IMR-90 (cell line): ENCODE measurements around the gene FLCN. TPM values are rescaled to one million over a fixed set of nuclear protein-coding genes. Genes with fewer than 3 reads are reported as not detected.

ENCODE experiments used
- ATAC-seq: fragments of 200-7000 bp; cut with Tn5 transposase; 2 replicates; pipeline ENCODE4 v1.9.1; 2020; ENCODE audit warnings: low read depth, mild to moderate bottlenecking, moderate library complexity
- BruUV-seq: library from RNA; stranded (reverse); fragments of 400-500 nt; replicated peaks from 2 replicates; lab custom pipeline; 2021; lab: Mats Ljungman, UMichigan
- CTCF ChIA-PET: fragments of 300-600 bp; formaldehyde crosslinking; extraction: SDS; loops from one replicate; lab custom pipeline; 2021; ENCODE audit warnings: antibody characterized with exemption; lab: Yijun Ruan, JAX
- POLR2A ChIA-PET: fragments of 300-600 bp; sonication (Branson Sonifier 250); formaldehyde crosslinking; loops from one replicate; lab custom pipeline; 2022; ENCODE audit warnings: antibody characterized with exemption; ENCODE audit not compliant: unreplicated experiment; lab: Charles Lee
- DNase-seq: peaks from one replicate; pipeline ENCODE4 v3.0.0; 2013
- H2AFZ ChIP-seq: replicated peaks from 2 replicates; pipeline ENCODE3; 2013; ENCODE audit warnings: low read length, mild to moderate bottlenecking; ENCODE audit not compliant: poor library complexity
- H2AK5ac ChIP-seq: 2 replicates; pipeline ENCODE4 v1.6.1; 2013; ENCODE audit warnings: low read depth, low read length, inconsistent platforms
- H2AK9ac ChIP-seq: replicated peaks from 2 replicates; pipeline ENCODE3; 2013; ENCODE audit warnings: mild to moderate bottlenecking, low read depth, low read length, moderate library complexity; ENCODE audit not compliant: poor library complexity
- H2BK120ac ChIP-seq: 2 replicates; pipeline ENCODE4 v1.6.1; 2013; ENCODE audit warnings: low read depth, low read length, inconsistent platforms
- H2BK15ac ChIP-seq: 3 replicates; pipeline ENCODE4 v1.6.1; 2013; ENCODE audit warnings: low read depth, low read length, inconsistent platforms
- H2BK20ac ChIP-seq: 2 replicates; pipeline ENCODE4 v1.6.1; 2013; ENCODE audit warnings: low read depth, mild to moderate bottlenecking, inconsistent platforms, low read length, moderate library complexity
- H2BK5ac ChIP-seq: 2 replicates; pipeline ENCODE4 v1.6.1; 2013; ENCODE audit warnings: mild to moderate bottlenecking, low read depth, low read length, inconsistent platforms; ENCODE audit not compliant: poor library complexity, severe bottlenecking
- H3K14ac ChIP-seq: replicated peaks from 2 replicates; pipeline ENCODE4 v1.6.1; 2013; ENCODE audit warnings: low read depth, low read length, inconsistent platforms
- H3K18ac ChIP-seq: 2 replicates; pipeline ENCODE4 v1.6.1; 2013; ENCODE audit warnings: low read depth, low read length, control low read depth
- H3K23ac ChIP-seq: 2 replicates; pipeline ENCODE4 v1.6.1; 2013; ENCODE audit warnings: low read depth, low read length, inconsistent platforms
- H3K27ac ChIP-seq: 2 replicates; pipeline ENCODE4 v1.5.1; 2013; ENCODE audit warnings: mild to moderate bottlenecking, control low read depth, low read length; ENCODE audit not compliant: insufficient read depth
- H3K27me3 ChIP-seq: 2 replicates; pipeline ENCODE4 v1.6.1; 2013; ENCODE audit warnings: low read length; ENCODE audit not compliant: control insufficient read depth, insufficient read depth
- H3K36me3 ChIP-seq: 2 replicates; pipeline ENCODE4 v1.6.1; 2013; ENCODE audit warnings: low read length, mixed read lengths; ENCODE audit not compliant: control insufficient read depth, insufficient read depth
- H3K4ac ChIP-seq: 2 replicates; pipeline ENCODE4 v1.6.1; 2013; ENCODE audit warnings: low read depth, low read length, inconsistent platforms
- H3K4me1 ChIP-seq: 2 replicates; pipeline ENCODE4 v1.6.1; 2013; ENCODE audit warnings: low read length, mixed read lengths; ENCODE audit not compliant: control insufficient read depth, insufficient read depth
- H3K4me2 ChIP-seq: 2 replicates; pipeline ENCODE4 v1.6.1; 2013; ENCODE audit warnings: low read depth, mild to moderate bottlenecking, control low read depth, low read length, moderate library complexity
- H3K4me3 ChIP-seq: 2 replicates; pipeline ENCODE4 v1.5.1; 2013; ENCODE audit warnings: low read depth, mild to moderate bottlenecking, control low read depth, low read length, moderate library complexity; ENCODE audit not compliant: insufficient read depth
- H3K56ac ChIP-seq: 2 replicates; pipeline ENCODE4 v1.6.1; 2013; ENCODE audit warnings: low read length, inconsistent platforms; ENCODE audit not compliant: insufficient read depth; ENCODE audit errors: extremely low read depth
- H3K79me1 ChIP-seq, 2 experiments: 2 replicates each; pipeline ENCODE4 v1.6.1; 2013; ENCODE audit warnings: low read length in 2 of 2, inconsistent platforms in 1 of 2, low read depth in 1 of 2
- H3K9ac ChIP-seq: 2 replicates; pipeline ENCODE4 v1.6.1; 2013; ENCODE audit warnings: low read depth, low read length, control low read depth
- H3K9me1 ChIP-seq: 2 replicates; pipeline ENCODE4 v1.6.1; 2013; ENCODE audit warnings: low read length, inconsistent platforms; ENCODE audit not compliant: insufficient read depth
- H3K9me3 ChIP-seq: 2 replicates; pipeline ENCODE4 v1.6.1; 2013; ENCODE audit warnings: low read length; ENCODE audit not compliant: control insufficient read depth, insufficient read depth
- H4K20me1 ChIP-seq: 2 replicates; pipeline ENCODE4 v1.6.1; 2013; ENCODE audit warnings: low read length, inconsistent platforms; ENCODE audit not compliant: insufficient read depth
- H4K5ac ChIP-seq: 2 replicates; pipeline ENCODE4 v1.6.1; 2013; ENCODE audit warnings: mild to moderate bottlenecking, low read depth, low read length, control low read depth
- H4K8ac ChIP-seq, 2 experiments: 2 replicates each; pipeline ENCODE4 v1.6.1; 2013; ENCODE audit warnings: low read depth in 2 of 2, low read length in 2 of 2, control low read depth in 1 of 2, inconsistent platforms in 1 of 2
- H4K91ac ChIP-seq: 2 replicates; pipeline ENCODE4 v1.6.1; 2013; ENCODE audit warnings: low read depth, low read length, inconsistent platforms; ENCODE audit not compliant: insufficient read depth
- CEBPB ChIP-seq: IDR thresholded peaks from 2 replicates; pipeline ENCODE4 v1.6.1; 2012; ENCODE audit warnings: low read depth, low read length, improper control_type of control experiment
- CHD1 ChIP-seq: IDR thresholded peaks from 2 replicates; pipeline ENCODE4 v1.6.1; 2012; ENCODE audit warnings: low read depth, low read length, improper control_type of control experiment
- CTCF ChIP-seq: conservative IDR thresholded peaks from 2 replicates; pipeline ENCODE4 v1.5.1; 2012; ENCODE audit warnings: mild to moderate bottlenecking, low read depth, low read length, improper control_type of control experiment
- ELK1 ChIP-seq: fragments of 150-350 bp; IDR thresholded peaks from 2 replicates; pipeline ENCODE4 v1.6.1; 2016; ENCODE audit warnings: low read depth, mild to moderate bottlenecking, low read length, moderate library complexity, borderline replicate concordance
- FOS ChIP-seq: fragments of 150-350 bp; IDR thresholded peaks from 2 replicates; pipeline ENCODE4 v1.6.1; 2016; ENCODE audit warnings: low read depth, low read length
- MAFK ChIP-seq: IDR thresholded peaks from 2 replicates; pipeline ENCODE4 v1.6.1; 2012; ENCODE audit warnings: low read depth, low read length, improper control_type of control experiment
- MAZ ChIP-seq: IDR thresholded peaks from 2 replicates; pipeline ENCODE4 v1.6.1; 2012; ENCODE audit warnings: low read depth, mild to moderate bottlenecking, low read length, improper control_type of control experiment, moderate library complexity, borderline replicate concordance
- MXI1 ChIP-seq: IDR thresholded peaks from 2 replicates; pipeline ENCODE4 v1.6.1; 2012; ENCODE audit warnings: low read depth, mild to moderate bottlenecking, low read length, moderate library complexity, borderline replicate concordance
- NFE2L2 ChIP-seq: fragments of 150-350 bp; IDR thresholded peaks from 2 replicates; pipeline ENCODE4 v1.6.1; 2016; ENCODE audit warnings: low read depth, mild to moderate bottlenecking, low read length
- POLR2A ChIP-seq: IDR thresholded peaks from 2 replicates; pipeline ENCODE4 v1.6.1; 2012; ENCODE audit warnings: mild to moderate bottlenecking, low read depth, low read length
- RAD21 ChIP-seq: IDR thresholded peaks from 2 replicates; pipeline ENCODE4 v1.6.1; 2012; ENCODE audit warnings: low read length, improper control_type of control experiment
- RCOR1 ChIP-seq: IDR thresholded peaks from 2 replicates; pipeline ENCODE4 v1.6.1; 2012; ENCODE audit warnings: mild to moderate bottlenecking, low read length, improper control_type of control experiment; ENCODE audit not compliant: insufficient replicate concordance
- RFX5 ChIP-seq: IDR thresholded peaks from 2 replicates; pipeline ENCODE4 v1.8.0; 2012; ENCODE audit warnings: low read depth, mild to moderate bottlenecking, low read length, moderate library complexity
- SMC3 ChIP-seq: fragments of 150-350 bp; IDR thresholded peaks from 2 replicates; pipeline ENCODE4 v1.6.1; 2016; ENCODE audit warnings: low read depth, mild to moderate bottlenecking, antibody characterized with exemption, low read length, moderate library complexity
- USF2 ChIP-seq: fragments of 150-350 bp; IDR thresholded peaks from 2 replicates; pipeline ENCODE4 v1.6.1; 2017; ENCODE audit warnings: mild to moderate bottlenecking, antibody characterized with exemption, low read length, low read depth
- WGBS, 2 experiments: methylation state at CpG; one replicate each; pipeline versions ENCODE4 v1.1.5 to v1.1.7; 2013; ENCODE audit warnings: missing lambda C conversion rate in 2 of 2; ENCODE audit not compliant: insufficient read length in 1 of 2; ENCODE audit errors: extremely low coverage in 2 of 2; 5-methylcytosine and 5-hydroxymethylcytosine counted together
- dilution Hi-C: fragments of 300-500 bp; cut with HindIII; formaldehyde crosslinking; loops from one replicate; pipeline ENCODE4 v1.14.3; 2018; ENCODE audit warnings: low sequenced_read_pairs; ENCODE audit not compliant: unreplicated experiment
- in situ Hi-C: fragments of 300-500 bp; cut with MboI; formaldehyde crosslinking; loops from 3 replicates; pipeline ENCODE4 v1.14.3; 2019; ENCODE audit warnings: low sequenced_read_pairs, inconsistent platforms, mixed read lengths
- intact Hi-C: fragments of 100-400 bp; cut with micrococcal nuclease; formaldehyde crosslinking; loops from 2 replicates; pipeline ENCODE4 v1.10.0; 2022
- polyA plus RNA-seq, 3 experiments: library from polyadenylated mRNA; depleted of rRNA; stranded (reverse); fragments of >200 nt; gene quantifications; 2 replicates each; pipeline ENCODE4 v1.2.3, GENCODE V29; 2012; ENCODE audit warnings: low replicate concordance in 1 of 3
- total RNA-seq: library from RNA; depleted of rRNA; stranded (reverse); fragments of >200 nt; gene quantifications from 2 replicates; pipeline ENCODE4 v1.2.3, GENCODE V29; 2012

Gene FLCN
- total and polyA plus RNA-seq, 2 of the 4 experiments (the other 2 are of a cell fraction), result 16.8 to 24.8 TPM

GRCh38 chr17:17172990-17173389 lies 64.0 kb downstream of the FLCN start:
- Histone ChIP-seq H3K14ac (no peak overlapping the region), H3K18ac (no peak overlapping the region), H3K4me3 (no peak overlapping the region), H3K23ac (no peak overlapping the region), H2AFZ (no peak overlapping the region), H3K36me3 (peaks cover 73% of the 10 kb centered on the region), H3K9me3 (no peaks in the 10 kb centered on the region), H2BK15ac (no peak overlapping the region), H2BK20ac (no peak overlapping the region), H3K27ac (no peak overlapping the region), H3K4me1 (no peaks in the 10 kb centered on the region), H3K56ac (no peak overlapping the region), H3K4ac (no peak overlapping the region), H4K91ac (no peak overlapping the region), H4K20me1 (0 out of 2 replicates have a peak, but pooled peaks cover 5% of the 10 kb centered on the region), H3K4me2 (no peak overlapping the region), H3K9ac (no peak overlapping the region), H3K79me1 (peaks cover 10 to 37% of the 10 kb centered on the region in 2 experiments; a peak in 3 of 4 replicates), H4K5ac (no peak overlapping the region), H4K8ac (no peak overlapping the region), H2AK5ac (no peak overlapping the region), H2BK120ac (no peak overlapping the region), H3K27me3 (no peaks in the 10 kb centered on the region), H3K9me1 (peaks cover 4% of the 10 kb centered on the region; the same call in 1 of the 2 replicates), H2AK9ac (no peak overlapping the region), H2BK5ac (no peak overlapping the region)
- CTCF ChIA-PET, result no interaction called here
- intact Hi-C loops, result no loop called here
- dilution Hi-C loops, result no loop called here
- in situ Hi-C loops, result no loop called here
- DNase-seq, result no peak
- 100% methylated on average over 3 of the region's 9 CpGs; no CpG with 5 or more reads in 1 of the 2 experiments for WGBS, 2 experiments
- no peak for TF ChIP-seq MAFK
- no peak for TF ChIP-seq RAD21
- no peak for TF ChIP-seq SMC3
- no peak for TF ChIP-seq USF2
- TF ChIP-seq NFE2L2, result no peak
- TF ChIP-seq RFX5, result no peak
- no peak for TF ChIP-seq CHD1
- TF ChIP-seq ELK1, result no peak
- no peak for TF ChIP-seq CTCF
- no peak for TF ChIP-seq MXI1
- no peak for TF ChIP-seq CEBPB
- TF ChIP-seq RCOR1, result no peak
- no peak for TF ChIP-seq MAZ
- no peak for TF ChIP-seq FOS
- no peak for TF ChIP-seq POLR2A
- POLR2A ChIA-PET, result no interaction called here
- ATAC-seq, result no peak
- no TSS peak for BruUV-seq
